K562 (cell line): Measurements from ENCODE around the gene ARSI. TPM values are rescaled to one million over a fixed set of nuclear protein-coding genes. Genes with fewer than 3 reads are reported as not detected.
A peak's percentile ranks its signal among the peaks of the same experiment; 100 is the strongest.

Experiments
- ARHGAP35 ChIP-seq: fragments of 450-650 bp; IDR thresholded peaks from 2 replicates; pipeline ENCODE4 v1.6.1; 2018; ENCODE audit not compliant: partially characterized antibody
- ARID4B ChIP-seq: sonication (generic); formaldehyde crosslinking; IDR thresholded peaks from 2 replicates; pipeline ENCODE4 v1.8.0; 2022; ENCODE audit warnings: mild to moderate bottlenecking, missing genetic modification reagents
- BRD9 ChIP-seq: fragments of 450-650 bp; IDR thresholded peaks from 2 replicates; pipeline ENCODE4 v1.6.1; 2018; ENCODE audit warnings: low read depth; ENCODE audit not compliant: partially characterized antibody
- CHD2 ChIP-seq: IDR thresholded peaks from 2 replicates; pipeline ENCODE4 v1.6.1; 2011; ENCODE audit warnings: low read depth, low read length
- EGR1 ChIP-seq: fragments of 450-650 bp; conservative IDR thresholded peaks from 2 replicates; pipeline ENCODE4 v1.6.1; 2017; ENCODE audit warnings: mild to moderate bottlenecking
- MTA3 ChIP-seq: fragments of 450-650 bp; formaldehyde crosslinking; IDR thresholded peaks from 2 replicates; pipeline ENCODE4 v1.6.1; 2017; ENCODE audit warnings: mild to moderate bottlenecking, borderline replicate concordance
- OTX1 ChIP-seq: fragments of 450-650 bp; formaldehyde crosslinking; IDR thresholded peaks from 2 replicates; pipeline ENCODE4 v1.4.0; 2022; ENCODE audit warnings: mild to moderate bottlenecking
- PKNOX1 ChIP-seq: fragments of 450-650 bp; IDR thresholded peaks from 2 replicates; pipeline ENCODE4 v1.6.1; 2016
- RFX1 ChIP-seq: fragments of 450-650 bp; IDR thresholded peaks from 2 replicates; pipeline ENCODE4 v1.6.1; 2016; ENCODE audit warnings: mild to moderate bottlenecking, moderate library complexity
- SOX6 ChIP-seq: fragments of 450-650 bp; IDR thresholded peaks from 2 replicates; pipeline ENCODE4 v1.6.1; 2014; ENCODE audit warnings: mild to moderate bottlenecking
- SUPT5H ChIP-seq: fragments of 450-650 bp; IDR thresholded peaks from 2 replicates; pipeline ENCODE4 v1.6.1; 2016
- TBP ChIP-seq: optimal IDR thresholded peaks from 2 replicates; pipeline ENCODE3; 2011; ENCODE audit warnings: low read depth, low read length, improper control_type of control experiment
- TRIM24 ChIP-seq, 2 experiments: fragments of 450-650 bp; IDR thresholded peaks; 2 replicates each; pipeline ENCODE4 v1.6.1; 2016
- ZBTB26 ChIP-seq: fragments of 450-650 bp; formaldehyde crosslinking; IDR thresholded peaks from 2 replicates; pipeline ENCODE4 v1.4.0; 2022; ENCODE audit warnings: missing genetic modification characterization
- ZNF184 ChIP-seq: sonication (generic); formaldehyde crosslinking; IDR thresholded peaks from 2 replicates; pipeline ENCODE4 v1.5.0; 2020; ENCODE audit warnings: missing genetic modification reagents
- ZNF408 ChIP-seq: fragments of 250-450 bp; sonication (Bioruptor Pico); IDR thresholded peaks from 2 replicates; pipeline ENCODE4 v1.4.0; 2020; ENCODE audit warnings: low read depth, mild to moderate bottlenecking, moderate library complexity
- ZNF511 ChIP-seq: sonication (generic); formaldehyde crosslinking; IDR thresholded peaks from 2 replicates; pipeline ENCODE4 v1.8.0; 2022; ENCODE audit warnings: mild to moderate bottlenecking, missing genetic modification reagents
- ZNF512 ChIP-seq: IDR thresholded peaks from 2 replicates; pipeline ENCODE4 v1.6.1; 2016; ENCODE audit warnings: missing genetic modification characterization, missing compliant biosample characterization
- polyA plus RNA-seq, 8 experiments: library from polyadenylated mRNA; depleted of rRNA in 4 of 8; stranded (reverse) in 5 of 8; unstranded in 3 of 8; fragments of >200 nt; fragmentation: Nextera tagmentation in 2 of 8; fragmentation: Illumina TruSeq in 1 of 8; extraction: Ambion mirVana in 2 of 8; extraction: Trizol in 1 of 8; gene quantifications; 2 replicates each; pipeline versions ENCODE4 v1.2.1 to v1.2.3, GENCODE V29; 2011 to 2014; ENCODE audit warnings: inconsistent platforms in 1 of 8, missing spikeins in 1 of 8
- total RNA-seq, 7 experiments: library from RNA; depleted of rRNA in 6 of 7; stranded (reverse); fragments of >200 nt in 6 of 7; fragmentation: Illumina TruSeq in 2 of 7; extraction: Trizol in 2 of 7; gene quantifications; 2 replicates each; pipeline versions ENCODE4 v1.2.1 to v1.2.3, GENCODE V29; 2011 to 2021; ENCODE audit warnings: low replicate concordance in 1 of 7

The ARSI gene
- total and polyA plus RNA-seq, 9 of the 15 experiments (the other 6 are each of a cell fraction or from before 2014, with no cell fraction given) = 0.04 to 0.07 TPM; not detected in 7

GRCh38 chr5:150293091-150293941 is 9.4 kb downstream of the ARSI start (continued):
- TF ChIP-seq ARID4B (CRISPR knock-in tag) (no peak), PKNOX1 (peak; percentile 86), OTX1 (CRISPR knock-in tag) (0 out of 2 replicates have a peak, but pooled peaks have one; percentile 44), ZNF511 (CRISPR knock-in tag) (no peak), SOX6 (peak; percentile 17; the same call in 1 of the 2 replicates), RFX1 (no peak), ARHGAP35 (no peak), ZNF408 (no peak), EGR1 (no peak), ZBTB26 (CRISPR knock-in tag) (peak; percentile 85; the same call in 1 of the 2 replicates), BRD9 (peak; percentile 51), TRIM24 (IDR thresholded peaks at IDR 0.05) (peak; percentile 74 to 78), SUPT5H (no peak), MTA3 (no peak), TBP (peak; percentile 14), ZNF184 (CRISPR knock-in tag) (no peak), ZNF512 (peak; percentile 87), CHD2 (peak; percentile 59)
